Fibroblast of pulmonary artery (primary cell): Measurements from ENCODE around the gene VPS26A.
"Not testable (repeated sequence)": the region's sequence is repeated elsewhere in the genome, so short reads cannot be mapped to it uniquely, and the experiment has no call there.

Experiments used
- DNase-seq: peaks from one replicate; pipeline ENCODE4 v3.0.0-alpha.2; 2010; ENCODE audit warnings: low read depth
- H3K4me3 ChIP-seq: replicated peaks from 2 replicates; pipeline ENCODE4 v1.5.1; 2011; ENCODE audit warnings: low read depth, mild to moderate bottlenecking, control low read depth, low read length, moderate library complexity
- CTCF ChIP-seq: IDR thresholded peaks from 2 replicates; pipeline ENCODE4 v1.5.1; 2011; ENCODE audit warnings: mild to moderate bottlenecking, control low read depth, low read length, inconsistent platforms; ENCODE audit errors: missing control alignments

The VPS26A gene

GRCh38 chr10:69124563-69125268 lies 738 bp downstream of the VPS26A start:
- H3K4me3 ChIP-seq: peak overlapping the region; percentile 95
- TF ChIP-seq CTCF: no peak
- peak; percentile 67 for DNase-seq

- no peak for TF ChIP-seq CTCF
- DNase-seq: no peak
- H3K4me3 ChIP-seq: peak overlapping the region; percentile 95
Measured at GRCh38 chr10:69125554-69125953, 1.6 kb downstream of the VPS26A start.

GRCh38 chr10:69130251-69130650 lies 6.3 kb downstream of the VPS26A start:
- H3K4me3 ChIP-seq: no peak overlapping the region
- no peak for TF ChIP-seq CTCF
- DNase-seq: peak; percentile 11

GRCh38 chr10:69139961-69140360 lies 16.0 kb downstream of the VPS26A start:
- no peak for DNase-seq
- no peak for TF ChIP-seq CTCF
- H3K4me3 ChIP-seq: no peak overlapping the region

- H3K4me3 ChIP-seq: no peak overlapping the region
- TF ChIP-seq CTCF: peak; percentile 5
- DNase-seq: no peak
Measured at GRCh38 chr10:69141304-69141703, 17.3 kb downstream of the VPS26A start.

- not testable (repeated sequence) for H3K4me3 ChIP-seq, DNase-seq
Measured at GRCh38 chr10:69142074-69142473, 18.1 kb downstream of the VPS26A start.

- DNase-seq: no peak
- no peak for TF ChIP-seq CTCF
- H3K4me3 ChIP-seq: no peak overlapping the region
Measured at GRCh38 chr10:69142983-69143382, 19.0 kb downstream of the VPS26A start.

GRCh38 chr10:69145329-69145728 lies 21.4 kb downstream of the VPS26A start:
- TF ChIP-seq CTCF: no peak
- DNase-seq: no peak
- no peak overlapping the region for H3K4me3 ChIP-seq
